A549 (cell line): ENCODE data around the gene BCL11B. TPM values are rescaled to one million over a fixed set of nuclear protein-coding genes. Genes with fewer than 3 reads are reported as not detected.

Source experiments
- ATAC-seq, 2 experiments: fragments of 200-7000 bp in 1 of 2; fragments of >200 bp in 1 of 2; cut with Nextera tagmentation in 1 of 2; cut with Tn5 transposase in 1 of 2; 3 replicates each; pipeline versions ENCODE4 v1.8.0 to v1.9.1; 2018 to 2020; ENCODE audit warnings: mild to moderate bottlenecking in 1 of 2, moderate library complexity in 1 of 2
- CTCF ChIA-PET: fragments of 300-600 bp; sonication (Branson Sonifier 250); formaldehyde crosslinking; extraction: SDS; loops from one replicate; lab custom pipeline; 2021; ENCODE audit warnings: antibody characterized with exemption, inconsistent platforms; lab: Yijun Ruan, JAX
- POLR2A ChIA-PET: fragments of 350-600 bp; formaldehyde crosslinking; extraction: SDS; loops from one replicate; lab custom pipeline; 2021; ENCODE audit warnings: antibody characterized with exemption, inconsistent platforms; lab: Yijun Ruan, JAX
- DNase-seq, 2 experiments: peaks; one replicate each; pipeline versions ENCODE4 v3.0.0 to v3.0.0-alpha.2; 2011 to 2016; ENCODE audit warnings: low read depth in 1 of 2, low spot score in 1 of 2
- FAIRE-seq: peaks from 2 replicates; lab custom pipeline; 2011; peaks lifted over from hg19 to GRCh38; lab: Jason Lieb, UNC
- H3K27ac ChIP-seq, 2 experiments: fragments of >200 bp; sonication (Bioruptor Twin); formaldehyde crosslinking; 3 replicates each; pipeline ENCODE4 v1.5.1; 2016 to 2017
- H3K4me1 ChIP-seq: fragments of >200 bp; sonication (Bioruptor Twin); formaldehyde crosslinking; 3 replicates; pipeline ENCODE4 v1.6.1; 2016
- H3K4me2 ChIP-seq: fragments of >200 bp; sonication (Bioruptor Twin); formaldehyde crosslinking; 3 replicates; pipeline ENCODE4 v1.6.1; 2016
- H3K4me3 ChIP-seq: fragments of >200 bp; sonication (Bioruptor Twin); formaldehyde crosslinking; 3 replicates; pipeline ENCODE4 v1.5.1; 2016
- H3K9me3 ChIP-seq: fragments of >200 bp; sonication (Bioruptor Twin); formaldehyde crosslinking; 3 replicates; pipeline ENCODE4 v1.6.1; 2016
- BHLHE40 ChIP-seq: IDR thresholded peaks from 2 replicates; pipeline ENCODE4 v1.6.1; 2012; ENCODE audit warnings: low read depth, low read length, inconsistent platforms
- CBX8 ChIP-seq: fragments of 200-600 bp; sonication (generic); IDR thresholded peaks from 2 replicates; pipeline ENCODE4 v1.6.1; 2016
- EHF ChIP-seq: fragments of 250-450 bp; sonication (Bioruptor Pico); IDR thresholded peaks from 2 replicates; pipeline ENCODE4 v1.5.0; 2020; ENCODE audit warnings: mild to moderate bottlenecking
- EHMT2 ChIP-seq: fragments of 200-600 bp; sonication (generic); IDR thresholded peaks from 2 replicates; pipeline ENCODE4 v1.6.1; 2016; ENCODE audit warnings: antibody characterized with exemption, low read depth, mild to moderate bottlenecking, moderate library complexity
- EP300 ChIP-seq, 2 experiments: fragments of >200 bp; sonication (Bioruptor Twin); formaldehyde crosslinking; IDR thresholded peaks; 2 replicates in 1 of 2; 3 replicates in 1 of 2; pipeline ENCODE4 v1.6.1; 2016 to 2017
- FOSB ChIP-seq: fragments of 250-450 bp; sonication (Bioruptor Pico); IDR thresholded peaks from 2 replicates; pipeline ENCODE4 v1.5.0; 2020; ENCODE audit warnings: mild to moderate bottlenecking, moderate library complexity
- FOSL2 ChIP-seq, 2 experiments: fragments of 450-650 bp in 1 of 2; fragments of >200 bp in 1 of 2; sonication (Bioruptor Twin) in 1 of 2; formaldehyde crosslinking; IDR thresholded peaks; 2 replicates each; pipeline versions ENCODE4 v1.5.0 to v1.6.1; 2016 to 2020; ENCODE audit warnings: mild to moderate bottlenecking in 1 of 2, moderate library complexity in 1 of 2
- HOXB13 ChIP-seq: fragments of 250-450 bp; sonication (Bioruptor Pico); IDR thresholded peaks from 2 replicates; pipeline ENCODE4 v1.5.0; 2020; ENCODE audit warnings: low read depth, mild to moderate bottlenecking, moderate library complexity
- KDM1A ChIP-seq: fragments of 200-600 bp; sonication (generic); IDR thresholded peaks from 2 replicates; pipeline ENCODE4 v1.6.1; 2016; ENCODE audit warnings: low read depth, mild to moderate bottlenecking
- MYC ChIP-seq: IDR thresholded peaks from 2 replicates; pipeline ENCODE4 v1.6.1; 2012; ENCODE audit warnings: mild to moderate bottlenecking, inconsistent platforms, low read length, improper control_type of control experiment, borderline replicate concordance
- POLR2A ChIP-seq: IDR thresholded peaks from 2 replicates; pipeline ENCODE4 v1.6.1; 2012; ENCODE audit warnings: mild to moderate bottlenecking, low read length
- TP53 ChIP-seq: fragments of 250-450 bp; sonication (Bioruptor Pico); IDR thresholded peaks from 2 replicates; pipeline ENCODE4 v1.5.0; 2021; ENCODE audit warnings: mild to moderate bottlenecking, moderate library complexity
- ZSCAN20 ChIP-seq: fragments of 250-450 bp; sonication (Bioruptor Pico); IDR thresholded peaks from 2 replicates; pipeline ENCODE4 v1.8.0; 2022; ENCODE audit warnings: mild to moderate bottlenecking, moderate library complexity
- WGBS: methylation state at CpG from one replicate; pipeline ENCODE4 v1.1.6; 2017; ENCODE audit errors: missing lambda C conversion rate; 5-methylcytosine and 5-hydroxymethylcytosine counted together
- polyA plus RNA-seq, 4 experiments: library from polyadenylated mRNA; depleted of rRNA in 3 of 4; stranded (reverse); fragments of >200 nt; fragmentation: RNase III in 1 of 4; extraction: RNeasy Plus Mini Kit Qiagen cat#74134 plus additional on column Dnase treatment in 1 of 4; gene quantifications; 2 replicates in 3 of 4; 3 replicates in 1 of 4; pipeline ENCODE4 v1.2.3, GENCODE V29; 2011 to 2017
- TF ChIP-seq, protein P1 (sequence below): fragments of 450-650 bp; IDR thresholded peaks from 2 replicates; pipeline ENCODE4 v1.6.1; 2014; ENCODE audit warnings: antibody characterized with exemption
- TF ChIP-seq, protein P2 (sequence below): fragments of >200 bp; sonication (Bioruptor Twin); formaldehyde crosslinking; IDR thresholded peaks from 3 replicates; pipeline ENCODE4 v1.5.1; 2016
- TF ChIP-seq, protein P3 (sequence below): IDR thresholded peaks from 2 replicates; pipeline ENCODE4 v1.6.1; 2012
- TF ChIP-seq, protein P4 (sequence below): fragments of >200 bp; sonication (Bioruptor Twin); formaldehyde crosslinking; IDR thresholded peaks from 2 replicates; pipeline ENCODE4 v1.6.1; 2016
- TF ChIP-seq, protein P5 (sequence below): fragments of 250-450 bp; sonication (Bioruptor Pico); IDR thresholded peaks from 2 replicates; pipeline ENCODE4 v1.5.0; 2021; ENCODE audit warnings: mild to moderate bottlenecking, moderate library complexity, borderline replicate concordance

Gene BCL11B
- polyA plus RNA-seq, 2 of the 4 experiments (the other 2 are of a cell fraction) = 0.43 to 0.49 TPM

DNA sequence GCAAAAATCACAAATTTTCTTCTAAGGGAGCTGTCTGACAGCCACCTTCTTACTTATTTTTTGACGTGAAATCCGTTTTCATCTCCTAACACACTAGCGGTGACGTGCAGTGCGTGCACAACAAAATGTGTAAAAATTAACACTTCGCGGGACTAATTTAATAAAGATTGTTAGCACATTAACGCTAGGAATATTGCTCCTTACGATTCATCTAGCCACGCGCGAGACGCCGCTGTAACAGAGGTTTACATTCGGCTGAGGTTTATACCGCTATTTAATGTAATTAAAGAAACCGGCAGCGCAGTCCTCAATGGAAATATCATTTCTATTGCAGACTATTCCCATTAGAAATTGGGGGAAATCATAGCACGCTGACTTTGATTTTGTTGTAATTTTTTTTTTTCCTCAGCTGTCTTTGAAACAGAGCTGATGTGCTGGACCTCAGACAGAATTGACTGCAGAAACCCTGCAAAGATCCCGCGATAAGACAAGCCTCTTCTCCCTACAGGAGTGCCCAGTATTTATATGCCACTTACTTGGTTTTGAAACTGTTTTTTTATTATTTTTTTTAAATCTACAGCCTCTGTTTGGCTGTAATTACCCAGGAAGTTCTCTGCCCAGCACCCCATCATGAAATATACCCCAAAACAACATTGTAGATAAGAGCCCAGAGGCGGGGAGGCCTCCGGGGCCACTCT lies 31.2 kb downstream of the BCL11B start:
- CTCF ChIA-PET = interaction anchor here (1.5 kb wide), 1 partner anchor 26 kb away, joined by 3 read pairs; no protein-coding TSS in a partner anchor

DNA sequence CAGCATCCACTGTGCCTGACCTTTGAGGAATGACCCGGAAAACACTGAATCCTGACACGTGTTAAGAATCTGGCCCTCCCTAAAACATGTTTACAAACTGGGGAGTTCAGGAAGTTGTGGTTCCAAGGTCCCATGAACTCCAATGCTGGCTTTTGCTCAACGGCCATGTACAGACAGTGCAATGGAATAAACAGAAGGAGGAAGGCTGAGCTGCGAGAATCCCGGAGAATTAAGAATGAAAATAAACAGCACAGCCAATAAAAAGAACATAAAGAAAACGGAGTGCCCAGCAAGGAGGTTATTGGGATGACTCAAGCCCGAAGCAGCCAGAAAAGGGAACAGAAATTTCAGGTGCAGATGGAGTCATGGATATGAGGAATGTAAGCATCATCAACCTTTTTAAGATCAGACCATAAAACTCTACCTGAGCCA lies 32.3 kb downstream of the BCL11B start:
- 43% methylated on average over 7 of the region's 7 CpGs for WGBS
- Histone ChIP-seq H3K4me1 (no peaks in the 10 kb centered on the region), H3K4me3 (no peak overlapping the region), H3K9me3 (peaks cover 20% of the 10 kb centered on the region), H3K27ac (no peak overlapping the region), H3K4me2 (no peak overlapping the region)
- FAIRE-seq = no peak
- DNase-seq = no peak
- CTCF ChIA-PET = interaction anchor here (1.3 kb wide), 1 partner anchor 27 kb away, joined by 3 read pairs; no protein-coding TSS in a partner anchor
- TF ChIP-seq POLR2A = no peak
- ATAC-seq = no peak
- POLR2A ChIA-PET = no interaction called here

More for the DNA sequence above, 31.2 kb downstream of the BCL11B start:
- H3K4me2 ChIP-seq = no peak overlapping the region
- H3K9me3 ChIP-seq = peaks cover 9% of the 10 kb centered on the region
- no peaks in the 10 kb centered on the region for H3K4me1 ChIP-seq
- no peak overlapping the region for H3K27ac ChIP-seq
- TF ChIP-seq EHF (CRISPR knock-in tag) = no peak
- no peak for TF ChIP-seq EHMT2
- TF ChIP-seq HOXB13 (CRISPR knock-in tag) = no peak
- TF ChIP-seq FOSL2 (IDR thresholded peaks at IDR 0.05) = no peak
- no peak for TF ChIP-seq FOSL2 (CRISPR knock-in tag; IDR thresholded peaks at IDR 0.05)
- no peak for TF ChIP-seq FOSB (CRISPR knock-in tag)
- TF ChIP-seq, protein P1, sequence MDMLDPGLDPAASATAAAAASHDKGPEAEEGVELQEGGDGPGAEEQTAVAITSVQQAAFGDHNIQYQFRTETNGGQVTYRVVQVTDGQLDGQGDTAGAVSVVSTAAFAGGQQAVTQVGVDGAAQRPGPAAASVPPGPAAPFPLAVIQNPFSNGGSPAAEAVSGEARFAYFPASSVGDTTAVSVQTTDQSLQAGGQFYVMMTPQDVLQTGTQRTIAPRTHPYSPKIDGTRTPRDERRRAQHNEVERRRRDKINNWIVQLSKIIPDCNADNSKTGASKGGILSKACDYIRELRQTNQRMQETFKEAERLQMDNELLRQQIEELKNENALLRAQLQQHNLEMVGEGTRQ = no peak
- no peak overlapping the region for H3K4me3 ChIP-seq
- no peak for FAIRE-seq
- ATAC-seq = no peak
- POLR2A ChIA-PET = interaction anchor here (0.7 kb wide), 1 partner anchor 76 kb away, joined by 3 read pairs; no protein-coding TSS in a partner anchor
- 87% methylated on average over 23 of the region's 23 CpGs for WGBS
- no peak for DNase-seq

DNA sequence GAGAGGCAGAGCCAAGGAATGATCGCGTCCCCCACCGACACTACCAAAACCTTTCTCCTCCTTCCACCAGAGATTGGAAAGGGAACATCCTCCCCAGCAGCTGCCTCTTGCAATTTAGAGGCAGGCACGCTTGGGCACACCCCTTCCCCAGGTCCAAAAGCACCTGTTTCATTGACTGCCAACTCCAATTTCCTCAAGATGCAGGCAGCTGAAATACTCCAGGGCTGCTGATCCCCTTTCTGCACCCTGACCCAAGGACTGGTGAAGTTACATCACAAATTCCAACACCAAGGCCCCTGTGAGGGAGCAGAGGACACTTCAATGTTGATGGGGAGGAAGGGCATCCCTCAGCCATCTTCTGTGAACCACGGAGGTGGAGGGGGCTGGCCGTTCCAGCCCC lies 33.8 kb downstream of the BCL11B start:
- WGBS = 86% methylated on average over 4 of the region's 6 CpGs
- POLR2A ChIA-PET = no interaction called here
- peaks cover 33% of the 10 kb centered on the region for H3K9me3 ChIP-seq
- no peak overlapping the region for H3K4me2 ChIP-seq
- CTCF ChIA-PET = interaction anchor here (1.1 to 1.4 kb wide), 3 partner anchors 16 to 1099 kb away, joined by 3 to 6 read pairs (median 4); no protein-coding TSS in a partner anchor
- DNase-seq (no peak), ATAC-seq (no peak), FAIRE-seq (no peak)
- no peaks in the 10 kb centered on the region for H3K4me1 ChIP-seq
- no peak for TF ChIP-seq KDM1A
- no peak for TF ChIP-seq CBX8
- TF ChIP-seq BHLHE40 = no peak
- no peak overlapping the region for H3K4me3 ChIP-seq
- no peak overlapping the region for H3K27ac ChIP-seq

DNA sequence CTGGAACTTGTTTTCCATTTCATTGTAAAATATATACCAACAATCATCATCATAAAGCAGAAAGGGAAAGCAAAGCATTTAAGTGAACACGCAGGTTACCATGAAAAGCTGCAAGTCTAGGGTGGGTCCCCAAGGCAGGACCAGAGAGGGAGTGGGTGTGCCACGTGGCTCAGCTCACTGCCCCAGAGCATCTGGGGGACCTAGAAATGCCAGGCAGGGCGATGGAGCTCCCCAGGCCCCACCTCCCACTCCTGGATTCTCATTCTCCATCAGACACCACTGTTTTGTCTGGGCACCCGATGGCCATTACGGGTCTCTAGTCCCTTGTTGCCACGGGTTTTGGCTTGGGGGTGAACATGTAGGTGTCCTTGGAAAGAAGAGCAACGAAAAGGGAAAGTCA lies 34.7 kb downstream of the BCL11B start:
- 39% methylated on average over 7 of the region's 7 CpGs for WGBS
- no peak for DNase-seq
- H3K27ac ChIP-seq = no peak overlapping the region
- CTCF ChIA-PET = interaction anchor here (0.7 to 1.4 kb wide), 4 partner anchors 15 to 1099 kb away, joined by 3 to 6 read pairs (median 4); no protein-coding TSS in a partner anchor
- peaks cover 33% of the 10 kb centered on the region for H3K9me3 ChIP-seq
- no peak overlapping the region for H3K4me2 ChIP-seq
- H3K4me1 ChIP-seq = no peaks in the 10 kb centered on the region
- FAIRE-seq = no peak
- TF ChIP-seq, protein P2, sequence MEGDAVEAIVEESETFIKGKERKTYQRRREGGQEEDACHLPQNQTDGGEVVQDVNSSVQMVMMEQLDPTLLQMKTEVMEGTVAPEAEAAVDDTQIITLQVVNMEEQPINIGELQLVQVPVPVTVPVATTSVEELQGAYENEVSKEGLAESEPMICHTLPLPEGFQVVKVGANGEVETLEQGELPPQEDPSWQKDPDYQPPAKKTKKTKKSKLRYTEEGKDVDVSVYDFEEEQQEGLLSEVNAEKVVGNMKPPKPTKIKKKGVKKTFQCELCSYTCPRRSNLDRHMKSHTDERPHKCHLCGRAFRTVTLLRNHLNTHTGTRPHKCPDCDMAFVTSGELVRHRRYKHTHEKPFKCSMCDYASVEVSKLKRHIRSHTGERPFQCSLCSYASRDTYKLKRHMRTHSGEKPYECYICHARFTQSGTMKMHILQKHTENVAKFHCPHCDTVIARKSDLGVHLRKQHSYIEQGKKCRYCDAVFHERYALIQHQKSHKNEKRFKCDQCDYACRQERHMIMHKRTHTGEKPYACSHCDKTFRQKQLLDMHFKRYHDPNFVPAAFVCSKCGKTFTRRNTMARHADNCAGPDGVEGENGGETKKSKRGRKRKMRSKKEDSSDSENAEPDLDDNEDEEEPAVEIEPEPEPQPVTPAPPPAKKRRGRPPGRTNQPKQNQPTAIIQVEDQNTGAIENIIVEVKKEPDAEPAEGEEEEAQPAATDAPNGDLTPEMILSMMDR = no peak
- TF ChIP-seq ZSCAN20 (CRISPR knock-in tag) = no peak
- TF ChIP-seq, protein P3, sequence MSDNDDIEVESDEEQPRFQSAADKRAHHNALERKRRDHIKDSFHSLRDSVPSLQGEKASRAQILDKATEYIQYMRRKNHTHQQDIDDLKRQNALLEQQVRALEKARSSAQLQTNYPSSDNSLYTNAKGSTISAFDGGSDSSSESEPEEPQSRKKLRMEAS = no peak
- TF ChIP-seq, protein P1 = no peak
- TF ChIP-seq, protein P4, sequence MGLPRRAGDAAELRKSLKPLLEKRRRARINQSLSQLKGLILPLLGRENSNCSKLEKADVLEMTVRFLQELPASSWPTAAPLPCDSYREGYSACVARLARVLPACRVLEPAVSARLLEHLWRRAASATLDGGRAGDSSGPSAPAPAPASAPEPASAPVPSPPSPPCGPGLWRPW = no peak
- TF ChIP-seq TP53 (CRISPR knock-in tag) = no peak
- TF ChIP-seq, protein P5, sequence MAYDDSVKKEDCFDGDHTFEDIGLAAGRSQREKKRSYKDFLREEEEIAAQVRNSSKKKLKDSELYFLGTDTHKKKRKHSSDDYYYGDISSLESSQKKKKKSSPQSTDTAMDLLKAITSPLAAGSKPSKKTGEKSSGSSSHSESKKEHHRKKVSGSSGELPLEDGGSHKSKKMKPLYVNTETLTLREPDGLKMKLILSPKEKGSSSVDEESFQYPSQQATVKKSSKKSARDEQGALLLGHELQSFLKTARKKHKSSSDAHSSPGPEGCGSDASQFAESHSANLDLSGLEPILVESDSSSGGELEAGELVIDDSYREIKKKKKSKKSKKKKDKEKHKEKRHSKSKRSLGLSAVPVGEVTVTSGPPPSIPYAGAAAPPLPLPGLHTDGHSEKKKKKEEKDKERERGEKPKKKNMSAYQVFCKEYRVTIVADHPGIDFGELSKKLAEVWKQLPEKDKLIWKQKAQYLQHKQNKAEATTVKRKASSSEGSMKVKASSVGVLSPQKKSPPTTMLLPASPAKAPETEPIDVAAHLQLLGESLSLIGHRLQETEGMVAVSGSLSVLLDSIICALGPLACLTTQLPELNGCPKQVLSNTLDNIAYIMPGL = no peak
- TF ChIP-seq EP300 (IDR thresholded peaks at IDR 0.05) = no peak
- TF ChIP-seq MYC = no peak
- H3K4me3 ChIP-seq = no peak overlapping the region
- POLR2A ChIA-PET = no interaction called here
- no peak for ATAC-seq
